ENCODE measurements around the gene ANKFN1.

ANKFN1 gene

DNA sequence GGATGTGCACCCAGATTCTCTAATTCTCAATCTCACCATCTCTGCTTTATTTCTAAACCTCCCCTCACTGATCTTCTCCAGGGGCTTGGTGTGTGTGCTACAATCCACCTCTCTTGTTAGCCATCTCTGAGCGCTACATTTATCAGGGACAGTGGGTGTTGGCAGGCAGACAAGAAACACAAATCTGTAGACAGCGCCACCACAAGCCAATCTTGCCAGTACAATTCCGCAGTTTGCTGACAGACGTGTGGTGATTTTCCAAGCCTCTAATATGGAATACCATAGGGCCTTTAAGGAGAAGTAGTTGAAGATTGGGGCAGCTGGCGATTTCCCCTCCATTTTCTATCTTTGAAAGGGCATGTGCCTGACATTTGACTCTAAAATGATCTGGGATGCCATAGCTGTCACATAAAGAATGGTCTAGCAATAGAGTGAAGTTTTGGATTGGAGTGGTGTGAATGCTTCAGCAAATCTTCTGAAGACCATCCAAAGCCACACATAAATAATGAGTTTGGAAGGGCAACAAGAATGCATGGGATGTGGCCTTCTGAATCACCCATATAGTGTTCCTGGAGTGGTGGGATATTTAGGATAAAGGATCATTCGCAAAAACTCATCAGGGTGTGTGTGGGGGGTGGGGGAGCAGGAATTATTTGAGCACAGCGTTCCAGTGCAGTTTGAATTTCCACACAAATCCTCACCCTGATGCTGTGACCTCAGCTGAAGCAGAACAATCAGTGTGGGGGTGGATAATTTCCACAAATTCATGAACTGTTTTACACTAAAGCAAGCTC lies 12.0 kb upstream of the ANKFN1 start:
- no peaks in the 10 kb centered on the region for H3K9me2 ChIP-seq (replicated peaks; ENCODE audit: low read depth, low read length)
- no peaks in the 10 kb centered on the region for H3K79me2 ChIP-seq (ENCODE audit: insufficient read depth, low read length)
- no peak overlapping the region for H3K9ac ChIP-seq (ENCODE audit: low read depth, low read length, poor library complexity, severe bottlenecking)
- H3K27me3 ChIP-seq (ENCODE audit: insufficient read depth, low read length, poor library complexity, severe bottlenecking) = no peaks in the 10 kb centered on the region
- H2AFZ ChIP-seq (ENCODE audit: low read length) = no peak overlapping the region
- no peaks in the 10 kb centered on the region for H3F3A ChIP-seq (ENCODE audit: low read depth)
- H4K20me1 ChIP-seq (ENCODE audit: insufficient read depth, low read length, poor library complexity, severe bottlenecking) = no peaks in the 10 kb centered on the region
- H3K4me1 ChIP-seq (ENCODE audit: insufficient read depth, low read length, poor library complexity, severe bottlenecking) = no peaks in the 10 kb centered on the region
- TF ChIP-seq, protein P1, sequence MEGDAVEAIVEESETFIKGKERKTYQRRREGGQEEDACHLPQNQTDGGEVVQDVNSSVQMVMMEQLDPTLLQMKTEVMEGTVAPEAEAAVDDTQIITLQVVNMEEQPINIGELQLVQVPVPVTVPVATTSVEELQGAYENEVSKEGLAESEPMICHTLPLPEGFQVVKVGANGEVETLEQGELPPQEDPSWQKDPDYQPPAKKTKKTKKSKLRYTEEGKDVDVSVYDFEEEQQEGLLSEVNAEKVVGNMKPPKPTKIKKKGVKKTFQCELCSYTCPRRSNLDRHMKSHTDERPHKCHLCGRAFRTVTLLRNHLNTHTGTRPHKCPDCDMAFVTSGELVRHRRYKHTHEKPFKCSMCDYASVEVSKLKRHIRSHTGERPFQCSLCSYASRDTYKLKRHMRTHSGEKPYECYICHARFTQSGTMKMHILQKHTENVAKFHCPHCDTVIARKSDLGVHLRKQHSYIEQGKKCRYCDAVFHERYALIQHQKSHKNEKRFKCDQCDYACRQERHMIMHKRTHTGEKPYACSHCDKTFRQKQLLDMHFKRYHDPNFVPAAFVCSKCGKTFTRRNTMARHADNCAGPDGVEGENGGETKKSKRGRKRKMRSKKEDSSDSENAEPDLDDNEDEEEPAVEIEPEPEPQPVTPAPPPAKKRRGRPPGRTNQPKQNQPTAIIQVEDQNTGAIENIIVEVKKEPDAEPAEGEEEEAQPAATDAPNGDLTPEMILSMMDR (conservative IDR thresholded peaks at IDR 0.05; ENCODE audit: low read length) = no peak
- no peak for TF ChIP-seq EZH2phosphoT487 (IDR thresholded peaks at IDR 0.05; ENCODE audit: borderline replicate concordance)
- no peaks in the 10 kb centered on the region for H3K36me3 ChIP-seq (ENCODE audit: insufficient read depth, low read length)
- H3K4me3 ChIP-seq (ENCODE audit: low read length, poor library complexity, severe bottlenecking) = no peak overlapping the region
- no peaks in the 10 kb centered on the region for H3K9me3 ChIP-seq (ENCODE audit: insufficient read depth, low read depth, low read length)
- no peak overlapping the region for H3K4me2 ChIP-seq (ENCODE audit: low read depth, low read length, poor library complexity, severe bottlenecking)

DNA sequence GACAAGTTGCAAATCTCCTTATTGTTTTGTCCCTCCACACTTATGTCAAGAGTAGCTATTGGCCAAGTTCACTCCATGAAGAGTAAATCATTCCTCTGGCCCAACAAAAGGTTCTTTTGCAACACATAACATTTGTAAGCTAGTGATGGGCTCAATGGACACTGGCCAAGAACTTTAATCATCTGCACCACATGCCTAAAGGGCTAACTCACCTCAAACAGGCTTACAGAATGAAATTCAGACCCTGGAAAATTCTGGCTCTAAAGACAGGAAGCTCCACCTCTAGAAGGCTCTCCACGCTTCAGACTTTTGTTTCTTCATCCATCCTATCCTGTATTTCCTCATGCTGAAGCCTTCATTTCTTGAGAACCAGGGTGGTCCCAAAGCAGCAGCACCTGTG lies 10.9 kb upstream of the ANKFN1 start:
- TF ChIP-seq, protein P1 (conservative IDR thresholded peaks at IDR 0.05; ENCODE audit: low read length) = no peak
- no peak for TF ChIP-seq EZH2phosphoT487 (IDR thresholded peaks at IDR 0.05; ENCODE audit: borderline replicate concordance)
- Histone ChIP-seq H3K4me1 (ENCODE audit: insufficient read depth, low read length, poor library complexity, severe bottlenecking) (no peaks in the 10 kb centered on the region), H3F3A (ENCODE audit: low read depth) (no peaks in the 10 kb centered on the region), H3K4me3 (ENCODE audit: low read length, poor library complexity, severe bottlenecking) (no peak overlapping the region), H3K79me2 (ENCODE audit: insufficient read depth, low read length) (no peaks in the 10 kb centered on the region), H3K9me3 (ENCODE audit: insufficient read depth, low read depth, low read length) (no peaks in the 10 kb centered on the region), H3K9ac (ENCODE audit: low read depth, low read length, poor library complexity, severe bottlenecking) (no peak overlapping the region), H3K27me3 (ENCODE audit: insufficient read depth, low read length, poor library complexity, severe bottlenecking) (no peaks in the 10 kb centered on the region), H3K9me2 (replicated peaks; ENCODE audit: low read depth, low read length) (no peaks in the 10 kb centered on the region), H2AFZ (ENCODE audit: low read length) (no peak overlapping the region), H3K36me3 (ENCODE audit: insufficient read depth, low read length) (no peaks in the 10 kb centered on the region), H4K20me1 (ENCODE audit: insufficient read depth, low read length, poor library complexity, severe bottlenecking) (no peaks in the 10 kb centered on the region), H3K4me2 (ENCODE audit: low read depth, low read length, poor library complexity, severe bottlenecking) (no peak overlapping the region)

DNA sequence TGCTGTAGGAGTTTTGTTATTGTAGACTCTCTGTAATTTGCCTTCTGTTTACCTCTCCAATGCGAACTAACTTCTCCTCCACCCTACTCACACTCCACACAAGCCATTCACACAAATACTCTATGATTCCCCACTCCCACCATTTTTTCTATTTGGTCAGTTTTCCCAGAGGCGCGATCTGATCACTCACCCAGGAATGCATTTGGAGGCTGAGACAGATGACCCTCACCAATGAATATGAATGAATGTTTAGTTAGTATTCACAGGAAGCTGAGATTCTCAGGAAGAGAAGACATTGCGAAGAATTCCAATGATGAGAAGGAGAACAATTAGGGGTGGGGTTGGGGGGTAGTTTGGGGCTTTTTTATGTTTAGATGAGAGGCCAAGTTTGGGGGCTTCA lies 10.5 kb upstream of the ANKFN1 start:
- Histone ChIP-seq H3K4me2 (ENCODE audit: low read depth, low read length, poor library complexity, severe bottlenecking) (no peak overlapping the region), H3K9me2 (replicated peaks; ENCODE audit: low read depth, low read length) (no peaks in the 10 kb centered on the region), H3K79me2 (ENCODE audit: insufficient read depth, low read length) (no peaks in the 10 kb centered on the region), H3K4me1 (ENCODE audit: insufficient read depth, low read length, poor library complexity, severe bottlenecking) (no peaks in the 10 kb centered on the region), H2AFZ (ENCODE audit: low read length) (no peak overlapping the region), H3K9me3 (ENCODE audit: insufficient read depth, low read depth, low read length) (no peaks in the 10 kb centered on the region), H4K20me1 (ENCODE audit: insufficient read depth, low read length, poor library complexity, severe bottlenecking) (no peaks in the 10 kb centered on the region), H3K27me3 (ENCODE audit: insufficient read depth, low read length, poor library complexity, severe bottlenecking) (no peaks in the 10 kb centered on the region), H3K9ac (ENCODE audit: low read depth, low read length, poor library complexity, severe bottlenecking) (no peak overlapping the region), H3F3A (ENCODE audit: low read depth) (no peaks in the 10 kb centered on the region), H3K36me3 (ENCODE audit: insufficient read depth, low read length) (no peaks in the 10 kb centered on the region), H3K4me3 (ENCODE audit: low read length, poor library complexity, severe bottlenecking) (no peak overlapping the region)
- TF ChIP-seq, protein P1 (conservative IDR thresholded peaks at IDR 0.05; ENCODE audit: low read length) = no peak
- no peak for TF ChIP-seq EZH2phosphoT487 (IDR thresholded peaks at IDR 0.05; ENCODE audit: borderline replicate concordance)

Data from Loucy (cell line).